Rectal smooth muscle tissue (tissue), 1 donor: ENCODE results near the gene KRT12.

Experiments used
- H3K27ac ChIP-seq: one replicate; pipeline ENCODE4 v1.7.0; 2013; ENCODE audit warnings: low read depth, low read length, inconsistent platforms
- H3K27me3 ChIP-seq: one replicate; pipeline ENCODE4 v1.7.0; 2013; ENCODE audit warnings: low read length; ENCODE audit not compliant: control insufficient read depth, insufficient read depth
- H3K36me3 ChIP-seq: one replicate; pipeline ENCODE4 v1.7.0; 2013; ENCODE audit warnings: low read length; ENCODE audit not compliant: control insufficient read depth, insufficient read depth
- H3K4me1 ChIP-seq: one replicate; pipeline ENCODE4 v1.7.0; 2013; ENCODE audit warnings: low read length; ENCODE audit not compliant: control insufficient read depth, insufficient read depth
- H3K4me3 ChIP-seq: one replicate; pipeline ENCODE4 v1.7.0; 2013; ENCODE audit warnings: low read length
- H3K9ac ChIP-seq: one replicate; pipeline ENCODE4 v1.7.0; 2013; ENCODE audit warnings: low read length

KRT12 gene

GRCh38 chr17:40828454-40829044, 38.5 kb downstream of the KRT12 start:
- Histone ChIP-seq H3K36me3 (no peaks in the 10 kb centered on the region), H3K27me3 (no peaks in the 10 kb centered on the region), H3K4me1 (no peaks in the 10 kb centered on the region), H3K4me3 (no peak overlapping the region), H3K9ac (no peak overlapping the region), H3K27ac (no peak overlapping the region)

GRCh38 chr17:40827746-40828453, 39.1 kb downstream of the KRT12 start:
- Histone ChIP-seq H3K27ac (no peak overlapping the region), H3K27me3 (no peaks in the 10 kb centered on the region)

DNA sequence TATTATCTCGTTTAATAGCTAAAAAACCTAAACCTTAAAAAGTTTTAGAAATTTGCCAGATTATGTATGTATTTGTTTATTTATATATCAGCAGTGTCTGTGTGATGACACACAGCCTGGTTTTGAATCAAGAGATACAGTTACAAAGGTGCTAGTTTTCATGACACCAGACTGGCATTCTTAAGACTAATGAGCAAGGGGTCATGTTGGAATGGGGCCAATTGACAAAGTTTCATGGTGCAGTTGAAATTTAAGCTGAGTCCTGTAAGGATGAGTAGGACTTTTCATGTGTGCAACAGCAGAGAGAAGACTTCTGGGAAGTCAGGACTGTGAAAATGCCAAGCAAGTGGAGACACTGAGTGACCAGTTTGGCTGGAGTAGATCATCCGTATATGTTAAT, 41.4 kb downstream of the KRT12 start:
- H3K9ac ChIP-seq = no peak overlapping the region
- H3K4me1 ChIP-seq = no peaks in the 10 kb centered on the region
- H3K27me3 ChIP-seq = no peaks in the 10 kb centered on the region
- no peak overlapping the region for H3K4me3 ChIP-seq
- H3K27ac ChIP-seq = no peak overlapping the region
- H3K36me3 ChIP-seq = no peaks in the 10 kb centered on the region

More at GRCh38 chr17:40827746-40828453, 39.1 kb downstream of the KRT12 start:
- H3K4me3 ChIP-seq = no peak overlapping the region
- no peaks in the 10 kb centered on the region for H3K4me1 ChIP-seq
- no peak overlapping the region for H3K9ac ChIP-seq
- no peaks in the 10 kb centered on the region for H3K36me3 ChIP-seq

DNA sequence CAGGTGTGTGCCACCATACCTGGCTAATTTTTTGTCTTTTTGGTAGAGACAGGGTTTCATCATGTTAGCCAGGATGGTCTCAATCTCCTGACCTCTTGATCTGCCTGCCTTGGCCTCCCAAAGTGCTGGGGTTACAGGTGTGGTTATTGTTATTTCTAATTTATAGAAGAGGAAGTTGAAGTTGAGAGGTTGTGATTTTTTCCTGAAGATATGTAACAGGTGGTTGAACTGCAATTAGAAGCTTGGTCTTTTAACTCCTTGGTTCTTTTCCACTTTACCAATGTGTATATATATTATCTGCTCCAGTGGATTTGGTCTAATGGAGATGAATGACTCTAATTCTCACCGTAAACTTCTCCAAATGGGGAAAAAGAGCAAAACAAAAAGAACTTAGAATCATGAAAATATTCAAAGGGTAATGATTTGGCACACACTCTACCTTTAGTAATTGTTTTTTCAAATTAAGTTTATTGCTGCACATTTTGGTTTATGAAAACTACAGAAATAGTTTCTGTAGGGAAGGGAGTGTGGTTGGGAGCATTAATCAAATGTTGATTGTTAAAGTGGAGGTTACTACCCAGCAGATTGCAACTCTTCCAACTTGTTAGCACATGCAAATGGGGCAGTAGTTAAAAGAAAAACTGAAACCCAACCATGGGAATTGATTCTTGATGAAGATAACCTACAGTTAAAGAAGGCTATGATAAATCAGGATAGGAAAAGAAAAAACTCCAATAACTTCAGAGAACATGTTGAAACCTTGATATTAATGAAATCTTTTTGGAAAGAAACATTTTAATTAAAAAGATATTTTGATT, 42.8 kb downstream of the KRT12 start:
- Histone ChIP-seq H3K36me3 (no peaks in the 10 kb centered on the region), H3K4me3 (no peak overlapping the region), H3K27ac (no peak overlapping the region), H3K27me3 (no peaks in the 10 kb centered on the region), H3K4me1 (no peaks in the 10 kb centered on the region), H3K9ac (no peak overlapping the region)

DNA sequence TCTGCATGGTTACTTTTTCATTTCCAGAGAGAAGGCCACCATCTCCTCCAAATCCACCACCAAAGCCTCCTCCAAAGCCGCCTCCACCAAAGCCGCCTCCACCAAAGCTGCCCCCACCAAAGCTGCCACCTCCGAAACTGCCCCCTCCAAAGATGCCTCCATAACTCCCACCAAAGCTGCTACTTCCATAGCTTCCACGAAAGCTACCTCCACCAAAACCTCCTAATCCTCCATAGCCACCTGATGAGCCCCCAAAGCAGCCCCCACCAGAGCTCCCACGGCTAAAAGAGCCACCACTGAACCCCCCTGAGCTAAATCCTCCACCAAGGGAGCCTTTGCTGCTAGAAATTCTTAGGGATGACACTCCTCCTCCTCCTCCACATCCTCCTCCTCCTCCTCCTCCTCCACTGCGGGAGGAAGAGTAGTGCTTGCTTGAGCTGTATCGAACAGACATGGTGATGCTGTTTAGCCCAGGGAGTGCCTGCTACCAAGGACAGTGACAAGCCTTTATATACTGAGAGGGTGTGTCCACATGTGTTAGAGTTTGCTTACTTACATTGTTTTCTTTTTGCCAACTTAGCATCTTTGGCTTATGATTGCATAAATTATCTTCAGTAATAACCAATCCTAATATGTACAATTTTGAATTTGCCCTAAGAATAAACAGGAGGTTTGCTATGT, 44.8 kb downstream of the KRT12 start, which contains the start of gene KRT10:
Gene KRT10 (minus strand): TSS at position 483 of the 681 bp plus-strand sequence. CDS start 29 bp downstream, at position 454.
- no peaks in the 10 kb centered on the region for H3K27me3 ChIP-seq
- no peak within 1 kb of the TSS for H3K27ac ChIP-seq
- H3K4me1 ChIP-seq = peaks cover 5% of the 10 kb centered on the region
- H3K4me3 ChIP-seq = no peak within 1 kb of the TSS
- H3K36me3 ChIP-seq = peaks cover 2% of the 10 kb centered on the region
- H3K9ac ChIP-seq = no peak within 1 kb of the TSS

GRCh38 chr17:40821536-40821935, 45.5 kb downstream of the KRT12 start:
- H3K27ac ChIP-seq = no peak overlapping the region
- no peak overlapping the region for H3K4me3 ChIP-seq
- no peak overlapping the region for H3K9ac ChIP-seq
- H3K4me1 ChIP-seq = peaks cover 5% of the 10 kb centered on the region
- H3K36me3 ChIP-seq = peaks cover 4% of the 10 kb centered on the region
- no peaks in the 10 kb centered on the region for H3K27me3 ChIP-seq

DNA sequence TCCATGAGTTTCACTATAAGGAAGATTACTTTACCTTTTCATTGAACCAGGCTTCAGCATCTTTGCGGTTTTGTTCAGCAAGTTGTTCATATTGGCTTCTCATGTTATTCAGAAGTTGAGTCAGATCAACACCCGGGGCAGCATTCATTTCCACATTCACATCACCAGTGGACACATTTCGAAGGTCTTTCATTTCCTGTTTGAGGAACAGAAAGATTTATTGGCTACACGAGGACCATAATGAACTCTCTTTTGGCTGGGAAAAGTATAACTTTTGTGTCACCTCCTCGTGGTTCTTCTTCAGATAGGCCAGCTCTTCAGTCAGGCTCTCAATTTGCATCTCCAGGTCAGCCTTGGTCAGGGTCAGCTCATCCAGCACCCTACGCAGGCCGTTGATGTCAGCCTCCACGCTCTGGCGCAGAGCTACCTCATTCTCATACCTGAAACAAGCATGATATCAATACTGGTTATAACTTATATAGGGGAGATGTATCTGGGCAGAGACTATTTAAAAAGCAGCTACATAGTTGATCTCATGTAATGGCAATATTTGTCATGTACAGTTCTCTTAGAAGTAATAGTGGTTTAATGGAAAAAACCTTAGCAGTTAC, 46.7 kb downstream of the KRT12 start:
- no peak overlapping the region for H3K27ac ChIP-seq
- H3K9ac ChIP-seq = no peak overlapping the region
- H3K36me3 ChIP-seq = peaks cover 4% of the 10 kb centered on the region
- H3K4me3 ChIP-seq = no peak overlapping the region
- no peaks in the 10 kb centered on the region for H3K27me3 ChIP-seq
- peaks cover 5% of the 10 kb centered on the region for H3K4me1 ChIP-seq

DNA sequence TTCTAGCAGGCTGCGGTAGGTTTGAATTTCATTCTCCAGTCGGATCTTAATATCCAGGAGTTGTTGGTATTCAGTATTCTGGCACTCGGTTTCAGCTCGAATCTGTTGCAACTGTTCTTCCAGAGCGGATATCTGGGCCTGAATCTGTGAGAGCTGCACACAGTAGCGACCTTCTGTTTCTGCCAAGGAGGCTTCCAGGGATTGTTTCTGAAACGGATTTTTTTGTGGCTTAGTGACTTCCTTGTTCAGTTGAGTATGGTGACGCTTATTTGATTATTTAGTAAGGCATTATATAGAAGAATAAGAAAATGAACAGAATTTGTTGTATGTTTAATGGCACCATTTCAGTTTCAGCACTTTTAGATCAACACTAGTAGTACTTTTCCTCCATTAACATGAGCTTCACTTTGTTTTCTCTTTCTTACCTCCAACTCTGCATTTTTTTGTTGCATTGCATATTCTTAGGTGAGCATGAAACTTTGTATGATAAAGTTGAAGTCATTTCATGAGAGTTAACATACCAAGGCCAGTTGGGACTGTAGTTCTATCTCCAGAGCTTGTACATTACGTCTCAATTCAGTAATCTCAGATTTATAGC, 47.4 kb downstream of the KRT12 start:
- Histone ChIP-seq H3K27ac (peak overlapping the region; percentile 75), H3K9ac (no peak overlapping the region), H3K27me3 (no peaks in the 10 kb centered on the region), H3K36me3 (peaks cover 4% of the 10 kb centered on the region), H3K4me3 (peak overlapping the region; percentile 81), H3K4me1 (peaks cover 5% of the 10 kb centered on the region)

GRCh38 chr17:40818733-40819527, 48.1 kb downstream of the KRT12 start:
- Histone ChIP-seq H3K4me3 (peak overlapping the region; percentile 81), H3K4me1 (peaks cover 5% of the 10 kb centered on the region), H3K36me3 (peaks cover 4% of the 10 kb centered on the region), H3K9ac (no peak overlapping the region), H3K27me3 (no peaks in the 10 kb centered on the region), H3K27ac (peak overlapping the region; percentile 84)

DNA sequence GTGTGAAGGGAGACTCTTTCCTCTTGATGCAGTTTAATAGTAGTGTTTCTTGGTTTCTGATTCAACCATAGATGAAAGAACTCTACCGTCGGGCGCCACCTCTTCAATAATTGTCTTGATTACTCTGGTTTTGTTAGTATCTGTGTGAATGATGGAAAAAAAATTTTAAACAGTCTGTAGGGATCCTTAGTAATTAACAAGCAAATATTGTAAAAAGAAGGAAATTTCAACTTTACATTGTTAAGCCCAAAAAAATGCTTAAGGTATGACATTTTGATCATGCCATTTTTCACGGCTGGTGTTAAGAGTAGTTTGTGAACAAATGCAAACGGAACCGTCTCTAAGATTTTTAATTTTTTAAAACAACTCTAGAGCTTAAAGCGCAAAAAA, 48.7 kb downstream of the KRT12 start:
- peak overlapping the region; percentile 68 for H3K4me3 ChIP-seq
- H3K9ac ChIP-seq = no peak overlapping the region
- H3K36me3 ChIP-seq = peaks cover 4% of the 10 kb centered on the region
- H3K27ac ChIP-seq = peak overlapping the region; percentile 84
- peaks cover 5% of the 10 kb centered on the region for H3K4me1 ChIP-seq
- no peaks in the 10 kb centered on the region for H3K27me3 ChIP-seq

GRCh38 chr17:40817103-40817682, 49.8 kb downstream of the KRT12 start:
- no peak overlapping the region for H3K4me3 ChIP-seq
- H3K4me1 ChIP-seq = peaks cover 5% of the 10 kb centered on the region
- H3K36me3 ChIP-seq = peaks cover 4% of the 10 kb centered on the region
- no peak overlapping the region for H3K9ac ChIP-seq
- H3K27me3 ChIP-seq = no peaks in the 10 kb centered on the region
- no peak overlapping the region for H3K27ac ChIP-seq
